HepG2 (cell line): Measurements from ENCODE around the gene ZNF142. TPM values are rescaled to one million over a fixed set of nuclear protein-coding genes. Genes with fewer than 3 reads are reported as not detected.

Source experiments
- ATAC-seq: fragments of 200-7000 bp; cut with Tn5 transposase; 3 replicates; pipeline ENCODE4 v1.9.1; 2020; ENCODE audit warnings: mild to moderate bottlenecking, moderate library complexity
- BruUV-seq: library from RNA; stranded (reverse); fragments of 400-500 nt; replicated peaks from 2 replicates; lab custom pipeline; 2021; lab: Mats Ljungman, UMichigan
- CTCF ChIA-PET: fragments of 300-600 bp; formaldehyde crosslinking; extraction: SDS; loops from one replicate; lab custom pipeline; 2021; ENCODE audit warnings: low total read pairs, inconsistent platforms, low intra/inter-chr PET ratio; lab: Yijun Ruan, JAX
- POLR2A ChIA-PET: fragments of 350-600 bp; sonication (Branson Sonifier 250); formaldehyde crosslinking; loops from one replicate; lab custom pipeline; 2020; ENCODE audit warnings: antibody characterized with exemption, inconsistent platforms; lab: Yijun Ruan, JAX
- DNase-seq: peaks from one replicate; pipeline ENCODE4 v3.0.0-alpha.2; 2015; ENCODE audit warnings: low spot score
- FAIRE-seq: peaks from 3 replicates; lab custom pipeline; 2011; peaks lifted over from hg19 to GRCh38; lab: Jason Lieb, UNC
- H2AFZ ChIP-seq: one replicate; pipeline ENCODE4 v1.6.1; 2011; ENCODE audit warnings: low read length, inconsistent platforms
- H3K27ac ChIP-seq: fragments of 300-600 bp; 3 replicates; pipeline ENCODE4 v1.8.0; 2011; ENCODE audit warnings: mixed run types, mild to moderate bottlenecking, mixed read lengths, low read length, inconsistent platforms; ENCODE audit not compliant: insufficient read depth; ENCODE audit errors: extremely low read length
- H3K27me3 ChIP-seq, 2 experiments: fragments of 200-600 bp in 1 of 2; 2 replicates in 1 of 2; 3 replicates in 1 of 2; pipeline versions ENCODE4 v1.6.0 to v1.8.0; 2011; ENCODE audit warnings: low read length in 2 of 2, mild to moderate bottlenecking in 2 of 2, moderate library complexity in 2 of 2, inconsistent platforms in 1 of 2; ENCODE audit not compliant: insufficient read depth in 2 of 2, control insufficient read depth in 1 of 2
- H3K36me3 ChIP-seq, 2 experiments: fragments of 200-600 bp in 1 of 2; replicated peaks in 1 of 2; 2 replicates in 1 of 2; 3 replicates in 1 of 2; pipeline versions ENCODE4 v1.5.1 to v1.8.0; 2011; ENCODE audit warnings: low read length in 2 of 2, inconsistent platforms in 1 of 2; ENCODE audit not compliant: insufficient read depth in 2 of 2, control insufficient read depth in 1 of 2
- H3K4me1 ChIP-seq: 2 replicates; pipeline ENCODE4 v1.5.1; 2012; ENCODE audit warnings: low read length, inconsistent platforms; ENCODE audit not compliant: insufficient read depth
- H3K4me2 ChIP-seq: 2 replicates; pipeline ENCODE4 v1.6.0; 2011; ENCODE audit warnings: low read depth, low read length, inconsistent platforms
- H3K4me3 ChIP-seq, 3 experiments: fragments of 200-600 bp in 1 of 3; sonication (generic), shearing (Covaris generic) in 1 of 3; replicated peaks in 1 of 3; 2 replicates each; pipeline ENCODE4 v1.5.1; 2011 to 2016; ENCODE audit warnings: low read length in 3 of 3, inconsistent platforms in 2 of 3, low read depth in 2 of 3, mild to moderate bottlenecking in 2 of 3, control low read depth in 1 of 3, mixed read lengths in 1 of 3; ENCODE audit not compliant: insufficient read depth in 1 of 3
- H3K79me2 ChIP-seq: one replicate; pipeline ENCODE4 v1.6.1; 2011; ENCODE audit warnings: low read length, inconsistent platforms; ENCODE audit not compliant: insufficient read depth
- H3K9ac ChIP-seq: 2 replicates; pipeline ENCODE4 v1.6.0; 2011; ENCODE audit warnings: mild to moderate bottlenecking, low read depth, low read length, inconsistent platforms; ENCODE audit not compliant: insufficient read depth
- H3K9me3 ChIP-seq: 2 replicates; pipeline ENCODE4 v1.5.1; 2012; ENCODE audit warnings: mild to moderate bottlenecking, low read length
- H4K20me1 ChIP-seq: 2 replicates; pipeline ENCODE4 v1.6.0; 2011; ENCODE audit warnings: inconsistent platforms, mild to moderate bottlenecking, low read length, moderate library complexity; ENCODE audit not compliant: insufficient read depth
- BCL6 ChIP-seq: IDR thresholded peaks from 2 replicates; pipeline ENCODE4 v1.6.1; 2016; ENCODE audit warnings: missing genetic modification reagents, missing compliant biosample characterization
- HDAC2 ChIP-seq: sonication (generic); formaldehyde crosslinking; IDR thresholded peaks from 2 replicates; pipeline ENCODE4 v1.4.0; 2020; ENCODE audit warnings: missing genetic modification reagents
- IRF2 ChIP-seq: IDR thresholded peaks from 2 replicates; pipeline ENCODE4 v1.6.1; 2018; ENCODE audit warnings: missing genetic modification reagents, missing compliant biosample characterization
- RAD21 ChIP-seq: fragments of 450-650 bp; formaldehyde crosslinking; IDR thresholded peaks from 2 replicates; pipeline ENCODE4 v1.5.0; 2020; ENCODE audit warnings: mild to moderate bottlenecking
- RXRB ChIP-seq: IDR thresholded peaks from 2 replicates; pipeline ENCODE4 v1.6.1; 2016; ENCODE audit warnings: borderline replicate concordance, missing genetic modification reagents, missing compliant biosample characterization
- TFDP1 ChIP-seq: IDR thresholded peaks from 2 replicates; pipeline ENCODE4 v1.6.1; 2016; ENCODE audit warnings: missing compliant biosample characterization, missing genetic modification reagents, borderline replicate concordance
- ZBTB8A ChIP-seq: sonication (generic); formaldehyde crosslinking; IDR thresholded peaks from 2 replicates; pipeline ENCODE4 v1.4.0; 2020; ENCODE audit warnings: mild to moderate bottlenecking, low read depth, missing genetic modification reagents, borderline replicate concordance
- ZKSCAN5 ChIP-seq: sonication (generic); formaldehyde crosslinking; IDR thresholded peaks from 2 replicates; pipeline ENCODE4 v1.5.1; 2020; ENCODE audit warnings: mild to moderate bottlenecking, missing genetic modification reagents
- ZNF331 ChIP-seq: sonication (generic); formaldehyde crosslinking; IDR thresholded peaks from 2 replicates; pipeline ENCODE4 v1.4.0; 2020; ENCODE audit warnings: missing genetic modification reagents
- ZNF574 ChIP-seq: sonication (generic); formaldehyde crosslinking; IDR thresholded peaks from 2 replicates; pipeline ENCODE4 v1.4.0; 2020; ENCODE audit warnings: missing genetic modification reagents
- WGBS: methylation state at CpG from one replicate; pipeline ENCODE4 v1.1.6; 2017; ENCODE audit warnings: low lambda C conversion rate; 5-methylcytosine and 5-hydroxymethylcytosine counted together
- in situ Hi-C: cut with HindIII; loops from 2 replicates; pipeline ENCODE4 v1.10.0; 2017; ENCODE audit warnings: low pct_unique_long_range_greater_than_20kb; ENCODE audit not compliant: extremely low pct_ligation_motif_present
- intact Hi-C: fragments of 100-400 bp; cut with micrococcal nuclease; formaldehyde crosslinking; loops from one replicate; pipeline ENCODE4 v1.10.0; 2022; ENCODE audit not compliant: unreplicated experiment
- polyA plus RNA-seq, 8 experiments: library from polyadenylated mRNA; depleted of rRNA in 3 of 8; stranded (reverse) in 7 of 8; unstranded in 1 of 8; fragments of >200 nt; fragmentation: Illumina TruSeq in 4 of 8; extraction: Trizol in 4 of 8; gene quantifications; 2 replicates each; pipeline versions ENCODE4 v1.2.1 to v1.2.3, GENCODE V29; 2011 to 2016; ENCODE audit warnings: low read depth in 4 of 8, missing spikeins in 1 of 8, mixed read lengths in 1 of 8; ENCODE audit not compliant: insufficient read depth in 1 of 8
- total RNA-seq, 5 experiments: library from RNA; depleted of rRNA; stranded (reverse); fragments of >200 nt; fragmentation: Illumina TruSeq; extraction: Trizol; gene quantifications; 2 replicates each; pipeline ENCODE4 v1.2.3, GENCODE V29; 2016; ENCODE audit warnings: low read depth in 1 of 5

The ZNF142 gene
- total and polyA plus RNA-seq, 2 of the 13 experiments (the other 11 are each of a cell fraction or from before 2014, with no cell fraction given) = 4.8 to 11.4 TPM

- TF ChIP-seq ZNF574 (CRISPR knock-in tag) (peak; percentile 87), RXRB (CRISPR knock-in tag) (peak; percentile 46; the same call in 1 of the 2 replicates), ZNF331 (CRISPR knock-in tag) (0 out of 2 replicates have a peak, but pooled peaks have one; percentile 48), BCL6 (0 out of 2 replicates have a peak, but pooled peaks have one; percentile 8), RAD21 (CRISPR knock-in tag) (peak; percentile 84), HDAC2 (peak; percentile 34; the same call in 1 of the 2 replicates)
Observed at GRCh38 chr2:218687400-218688060, 28.1 kb upstream of the ZNF142 start (continued).

- DNase-seq (no peak), ATAC-seq (no peak), FAIRE-seq (no peak)
- no peaks in the 10 kb centered on the region for H4K20me1 ChIP-seq
- no peaks in the 10 kb centered on the region for H3K9me3 ChIP-seq
- ChIA-PET CTCF (no interaction called here), POLR2A (interaction anchor here (1.4 kb wide), 1 partner anchor 8 kb away, joined by 3 read pairs; the partner anchor contains the start of genes RNF25 and STK36)
- H3K9ac ChIP-seq = no peak overlapping the region
- TF ChIP-seq IRF2 (CRISPR knock-in tag) (no peak), ZKSCAN5 (CRISPR knock-in tag) (no peak), ZBTB8A (CRISPR knock-in tag) (no peak), TFDP1 (CRISPR knock-in tag) (no peak)
- BruUV-seq = no TSS peak
- H3K36me3 ChIP-seq = peaks cover 15 to 29% of the 10 kb centered on the region in 2 experiments; a peak in 4 of 5 replicates
- no peak overlapping the region for H3K4me2 ChIP-seq
- intact Hi-C loops = no loop called here
- H3K79me2 ChIP-seq = no peaks in the 10 kb centered on the region
- WGBS = 75% methylated on average over 3 of the region's 3 CpGs
- no peaks in the 10 kb centered on the region for H3K27me3 ChIP-seq
- no peaks in the 10 kb centered on the region for H3K4me1 ChIP-seq
- no peak overlapping the region for H3K27ac ChIP-seq
- no peak overlapping the region for H2AFZ ChIP-seq
- in situ Hi-C loops = no loop called here
- no peak overlapping the region for H3K4me3 ChIP-seq
Observed at GRCh38 chr2:218680061-218680460, 20.6 kb upstream of the ZNF142 start.
